ENCODE results near the gene HDAC4.

HDAC4 gene

GRCh38 chr2:239033801-239034560 is 366.8 kb downstream of the HDAC4 start:
- no peak for DNase-seq

GRCh38 chr2:239029958-239030357 is 370.9 kb downstream of the HDAC4 start:
- DNase-seq = no peak

- no peak for DNase-seq
Observed at GRCh38 chr2:239028253-239028619, 372.6 kb downstream of the HDAC4 start.

- DNase-seq = no peak
Observed at GRCh38 chr2:239027391-239028252, 373.2 kb downstream of the HDAC4 start.

GRCh38 chr2:239026711-239027361 is 374.0 kb downstream of the HDAC4 start:
- no peak for DNase-seq

GRCh38 chr2:239025951-239026461 is 374.8 kb downstream of the HDAC4 start:
- no peak for DNase-seq

- DNase-seq = no peak
Observed at GRCh38 chr2:239025096-239025801, 375.6 kb downstream of the HDAC4 start.

- no peak for DNase-seq
Observed at GRCh38 chr2:239024226-239024625, 376.6 kb downstream of the HDAC4 start.

- DNase-seq = no peak
Observed at GRCh38 chr2:239022437-239023260, 378.2 kb downstream of the HDAC4 start.

GRCh38 chr2:239021651-239022436 is 379.0 kb downstream of the HDAC4 start:
- DNase-seq = no peak

GRCh38 chr2:239021224-239021623 is 379.6 kb downstream of the HDAC4 start:
- no peak for DNase-seq

- DNase-seq = no peak
Observed at GRCh38 chr2:239020541-239021041, 380.2 kb downstream of the HDAC4 start.

- no peak for DNase-seq
Observed at GRCh38 chr2:239019183-239019581, 381.6 kb downstream of the HDAC4 start.

- no peak for DNase-seq
Observed at GRCh38 chr2:239018271-239019182, 382.3 kb downstream of the HDAC4 start.

- DNase-seq = no peak
Observed at GRCh38 chr2:239017491-239018098, 383.2 kb downstream of the HDAC4 start.

GRCh38 chr2:239015901-239016675 is 384.7 kb downstream of the HDAC4 start:
- no peak for DNase-seq

- DNase-seq = no peak
Observed at GRCh38 chr2:239015218-239015900, 385.5 kb downstream of the HDAC4 start.

Measured in T1000 (cell line).